GM18520 (cell line): ENCODE data around the gene RGS7.
"Not testable (repeated sequence)": the region's sequence is repeated elsewhere in the genome, so short reads cannot be mapped to it uniquely, and the experiment has no call there.

ENCODE experiments used
- ATAC-seq: cut with Tn5 transposase; IDR thresholded peaks from one replicate; pipeline ENCODE4 v1.9.1; 2021; ENCODE audit not compliant: unreplicated experiment

RGS7 gene

DNA sequence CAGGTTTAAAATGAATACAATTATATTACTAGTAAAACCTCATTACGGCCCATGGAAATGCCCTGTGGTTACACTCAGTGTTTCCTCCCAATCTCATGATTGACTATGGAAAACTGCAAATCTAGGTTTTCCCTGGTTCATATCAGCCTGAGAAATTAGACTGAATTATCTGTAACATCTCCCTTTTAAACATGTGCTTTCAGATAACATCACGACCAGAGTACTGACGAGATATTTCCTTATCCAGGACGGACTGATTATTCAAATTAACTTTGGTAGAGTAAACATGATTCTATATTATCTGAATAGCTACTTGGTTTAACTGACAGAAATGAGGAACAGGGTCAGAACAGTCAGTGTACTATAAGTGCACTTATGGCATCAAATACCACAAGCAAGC is 82.3 kb downstream of the RGS7 start:
- no peak for ATAC-seq

- ATAC-seq: no peak
These were observed 84.2 kb downstream of the RGS7 start for GRCh38 chr1:241272828-241273227.

DNA sequence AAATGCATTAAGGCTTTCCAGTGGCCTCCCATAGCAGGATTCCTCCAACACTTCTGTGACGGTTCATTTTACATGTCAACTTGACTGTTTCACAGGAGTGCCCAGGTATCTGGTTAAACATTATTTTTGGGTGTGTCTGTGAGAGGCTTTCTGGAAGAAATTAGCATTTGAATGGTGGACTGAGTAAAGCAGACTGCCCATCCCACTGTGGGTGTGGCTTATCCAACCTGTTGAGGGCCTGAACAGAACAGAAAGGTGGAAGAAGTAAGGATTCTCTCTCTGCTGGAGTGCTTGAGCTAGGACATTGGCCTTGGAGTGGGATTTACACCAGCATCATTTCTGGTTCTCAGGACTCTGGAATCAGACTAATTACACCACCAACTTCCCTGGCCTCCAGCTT is 85.6 kb downstream of the RGS7 start:
- no peak for ATAC-seq

- no peak for ATAC-seq
These were observed 87.0 kb downstream of the RGS7 start for GRCh38 chr1:241270016-241270415.

DNA sequence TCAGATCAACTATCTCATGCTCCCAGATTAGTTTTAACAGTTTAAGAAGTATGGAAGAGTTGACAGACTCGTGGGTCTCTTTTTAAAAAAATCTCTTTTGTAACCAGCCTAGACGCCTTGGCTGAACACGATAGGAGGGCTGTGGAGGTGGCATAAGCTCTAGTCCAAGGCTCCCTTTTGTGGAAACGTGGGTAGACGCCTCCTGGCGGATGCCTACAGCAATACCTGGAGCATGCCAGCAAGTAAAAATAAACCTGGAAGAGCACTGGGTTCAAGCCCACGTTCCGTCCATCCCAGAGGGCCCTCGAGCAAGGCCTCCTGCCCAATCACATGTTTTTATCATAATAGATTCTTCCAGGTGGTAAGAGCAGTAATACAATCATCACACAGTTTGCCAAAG is 87.9 kb downstream of the RGS7 start:
- no peak for ATAC-seq

DNA sequence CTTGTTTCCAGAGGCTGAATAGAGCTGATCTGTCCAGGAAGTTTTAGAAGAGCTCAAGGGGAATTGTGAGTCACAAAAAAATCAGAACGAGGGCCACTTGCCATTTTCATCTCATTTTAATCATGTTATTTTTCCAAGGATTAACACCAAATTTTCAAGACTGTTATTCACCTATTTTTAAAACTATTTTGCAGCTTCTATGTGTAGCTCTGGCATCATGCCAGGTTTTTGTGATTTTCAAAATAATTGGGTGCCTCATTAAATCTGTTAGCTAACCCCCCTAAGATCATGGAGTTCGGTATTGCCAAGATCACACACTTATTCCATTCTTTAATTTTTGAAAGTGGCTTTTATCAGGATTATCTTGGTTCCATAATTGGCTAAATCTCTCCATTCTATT is 90.9 kb downstream of the RGS7 start:
- no peak for ATAC-seq

- ATAC-seq: no peak
These were observed 91.6 kb downstream of the RGS7 start for GRCh38 chr1:241265428-241265827.

DNA sequence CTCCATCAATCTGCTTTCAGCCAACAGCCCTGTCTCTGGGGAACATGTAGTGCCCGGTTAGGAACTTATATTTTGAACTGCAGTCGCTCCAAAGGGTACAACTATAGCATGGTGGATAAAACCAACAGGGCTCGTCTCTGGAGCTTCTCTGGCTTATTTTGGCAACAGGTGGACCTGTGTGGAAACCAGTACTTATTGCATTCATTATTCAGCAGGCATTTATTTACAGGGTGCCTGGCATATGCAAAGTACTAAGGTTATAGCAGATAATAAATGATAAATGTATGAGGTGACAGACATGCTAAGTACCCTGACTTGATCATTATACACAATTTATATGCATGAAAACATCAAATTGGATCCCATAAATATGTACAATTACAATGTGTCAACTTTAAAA is 93.7 kb downstream of the RGS7 start:
- no peak for ATAC-seq

DNA sequence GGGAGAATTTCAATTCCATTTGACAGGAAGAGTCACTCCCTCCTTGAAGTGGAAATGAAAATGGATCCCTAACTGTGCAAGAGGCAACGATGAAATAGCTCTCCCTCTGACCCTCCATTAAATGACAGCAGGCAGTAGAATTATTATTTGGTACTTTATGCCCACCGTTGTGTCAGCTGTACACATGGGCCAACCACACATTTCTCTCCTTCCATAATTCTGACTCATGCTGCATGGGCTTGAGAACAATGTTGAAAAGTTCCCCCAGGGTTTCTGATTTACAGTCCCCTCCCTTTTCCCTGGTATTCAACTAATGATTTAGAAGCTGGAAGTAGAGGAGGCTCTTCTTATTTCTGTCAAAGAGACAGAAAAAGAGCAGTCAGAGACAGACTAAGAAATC is 103.5 kb downstream of the RGS7 start:
- ATAC-seq: no peak

- ATAC-seq: no peak
These were observed 106.5 kb downstream of the RGS7 start for GRCh38 chr1:241250465-241250864.

GRCh38 chr1:241240069-241240468 is 116.9 kb downstream of the RGS7 start:
- ATAC-seq: no peak

DNA sequence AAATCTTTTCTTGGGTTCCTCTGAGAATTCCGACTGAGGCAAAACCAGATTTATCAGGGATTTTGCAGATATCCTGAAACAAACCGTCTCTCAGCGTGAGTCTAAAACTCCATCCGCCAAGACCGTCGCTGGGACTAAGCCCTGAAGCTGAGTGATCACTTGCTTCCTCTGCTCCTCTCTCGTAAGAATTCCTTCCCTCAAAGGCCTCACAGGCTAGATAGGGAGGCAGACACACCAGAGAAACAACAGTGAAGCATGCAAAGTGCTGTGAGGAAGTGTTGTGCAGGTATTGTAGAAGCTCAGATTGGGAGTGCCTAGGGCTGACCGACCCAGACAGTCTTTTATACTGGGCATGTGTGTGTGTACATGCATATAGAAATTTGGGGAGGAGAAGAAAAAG is 119.1 kb downstream of the RGS7 start:
- no peak for ATAC-seq

- no peak for ATAC-seq
These were observed 121.6 kb downstream of the RGS7 start for GRCh38 chr1:241235256-241235897.

- no peak for ATAC-seq
These were observed 127.3 kb downstream of the RGS7 start for GRCh38 chr1:241229711-241230110.

DNA sequence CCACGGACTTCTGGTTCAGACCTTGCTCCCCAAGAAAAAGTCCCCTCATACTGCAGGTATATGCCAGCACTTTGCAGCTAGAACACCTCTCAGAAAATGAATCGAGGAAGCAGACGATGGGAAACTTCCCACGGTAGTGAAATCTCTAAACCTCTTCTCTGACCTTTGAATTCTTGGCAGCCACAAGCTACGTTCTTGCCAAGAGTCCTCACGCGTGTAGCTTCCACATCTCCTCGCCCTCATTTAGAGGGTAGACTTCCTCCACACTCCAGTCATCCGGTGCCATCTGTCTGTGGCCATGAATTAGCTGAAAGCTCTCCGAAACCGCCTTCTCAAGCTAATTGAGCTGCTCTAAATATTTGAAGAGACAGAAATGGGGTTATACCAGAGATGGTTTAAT is 127.8 kb downstream of the RGS7 start:
- no peak for ATAC-seq

- ATAC-seq: no peak
These were observed 128.7 kb downstream of the RGS7 start for GRCh38 chr1:241228339-241228738.

- no peak for ATAC-seq
These were observed 131.3 kb downstream of the RGS7 start for GRCh38 chr1:241225741-241226140.

- ATAC-seq: not testable (repeated sequence)
These were observed 132.8 kb downstream of the RGS7 start for GRCh38 chr1:241224189-241224588.

- ATAC-seq: not testable (repeated sequence)
These were observed 134.2 kb downstream of the RGS7 start for GRCh38 chr1:241222813-241223212.

GRCh38 chr1:241221319-241221718 is 135.7 kb downstream of the RGS7 start:
- ATAC-seq: no peak

DNA sequence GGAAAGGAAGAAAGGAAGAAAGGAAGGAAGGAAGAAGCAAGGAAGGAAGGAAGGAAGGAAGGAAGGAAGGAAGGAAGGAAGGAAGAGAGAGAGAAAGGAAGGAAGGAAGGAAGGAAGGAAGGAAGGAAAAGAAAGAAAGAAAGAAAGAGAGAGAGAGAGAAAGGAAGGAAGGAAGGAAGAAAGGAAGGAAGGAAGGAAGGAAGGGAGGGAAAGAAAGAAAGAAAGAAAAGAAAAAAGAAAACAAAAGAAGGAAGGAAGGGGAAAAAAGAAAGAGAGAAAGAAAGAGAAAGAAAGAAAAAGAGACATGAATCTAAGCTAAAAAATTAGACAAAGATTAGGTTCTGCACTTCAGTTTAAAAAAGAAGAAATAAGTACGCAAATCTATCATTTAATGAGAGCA is 136.1 kb downstream of the RGS7 start:
- ATAC-seq: not testable (repeated sequence)

- ATAC-seq: no peak
These were observed 137.6 kb downstream of the RGS7 start for GRCh38 chr1:241219449-241219848.

DNA sequence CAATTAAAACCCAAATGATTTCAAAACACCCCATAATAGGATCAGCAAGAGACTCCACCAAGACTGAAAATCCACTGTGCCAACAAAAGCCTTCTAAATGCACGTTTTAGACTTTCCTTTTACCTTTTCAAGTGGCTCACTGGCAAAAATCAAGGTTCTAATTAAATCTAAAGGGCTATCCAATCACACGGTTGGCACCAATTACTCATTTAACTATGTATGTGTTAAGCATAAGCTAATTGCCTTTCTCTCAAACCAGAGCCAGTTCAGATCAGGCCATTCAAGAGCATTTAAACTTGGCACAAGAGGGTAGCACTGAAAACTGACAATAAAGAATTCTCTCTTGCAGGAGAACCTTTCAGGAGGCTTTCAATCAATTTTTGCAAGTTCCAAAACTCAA is 139.5 kb downstream of the RGS7 start:
- no peak for ATAC-seq
